SW 1271 (cell line): Measurements from ENCODE around the gene EZH1.

ENCODE experiments used
- DNase-seq, 2 experiments: peaks; one replicate each; lab custom pipeline; 2025; lab: John Stamatoyannopoulos, UW

Gene EZH1

DNA sequence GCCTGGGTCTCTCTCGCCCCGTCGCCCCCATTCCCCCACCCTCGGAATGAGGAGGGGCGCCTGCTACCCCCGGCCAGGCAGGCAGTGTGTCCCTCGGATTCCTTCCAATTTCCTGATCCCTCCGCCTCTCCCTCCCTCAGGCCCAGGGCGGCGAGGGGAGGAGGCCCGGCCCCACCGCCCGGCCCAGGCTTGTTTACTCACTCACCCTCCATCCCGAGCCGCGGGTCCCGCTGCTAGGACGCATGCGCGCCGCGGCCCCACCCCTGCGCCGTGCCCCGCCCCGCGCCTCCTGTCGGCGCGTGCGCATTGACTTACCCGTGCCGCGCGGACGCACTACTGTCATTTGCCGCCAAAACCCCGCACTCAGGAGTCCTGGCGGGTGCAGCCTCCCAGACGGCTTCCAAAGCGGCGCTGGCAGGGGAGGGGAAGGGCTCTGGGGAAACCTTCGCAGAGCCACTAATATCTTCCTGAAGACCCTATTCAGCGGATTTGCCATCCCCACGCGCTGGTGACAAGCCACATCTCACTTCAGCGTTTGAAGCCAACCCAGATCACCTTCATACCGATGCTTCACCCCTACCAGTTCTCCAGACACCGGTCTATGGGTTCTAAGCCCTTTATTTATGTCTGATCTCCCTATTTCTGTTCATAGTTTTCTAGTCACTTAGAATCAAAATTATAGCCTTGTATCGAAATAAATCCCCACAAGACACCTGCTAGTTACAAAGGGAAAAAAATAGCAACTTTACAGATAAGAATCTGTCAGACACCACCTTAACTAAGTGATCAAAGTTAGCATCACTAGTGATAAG lies at the start of gene EZH1:
Gene EZH1, minus strand, starts transcription at position 235 of the 812 bp plus-strand sequence. CDS start 16,099 bp downstream, outside the sequence.
- peak; percentile 57 to 83 for DNase-seq

DNA sequence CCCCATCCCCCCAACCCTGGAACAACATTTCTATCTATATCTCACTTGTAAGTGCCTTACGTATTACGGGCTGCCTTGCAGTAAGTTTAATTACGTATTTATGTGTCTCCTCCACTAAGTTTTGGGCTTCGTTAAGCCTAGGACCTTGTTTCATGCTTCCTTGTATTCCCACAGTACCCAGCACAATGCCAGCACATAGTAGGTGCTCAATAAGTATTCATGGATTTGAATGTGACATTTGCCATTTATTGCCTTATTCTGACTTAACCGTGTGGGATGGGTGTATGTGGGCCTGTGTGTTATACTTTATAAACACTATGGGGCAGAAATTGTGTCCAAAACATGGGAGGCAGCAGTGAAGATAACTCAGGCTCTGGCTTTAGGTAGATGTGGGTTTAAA lies 47.7 kb upstream of the EZH1 start:
- DNase-seq, result no peak

DNA sequence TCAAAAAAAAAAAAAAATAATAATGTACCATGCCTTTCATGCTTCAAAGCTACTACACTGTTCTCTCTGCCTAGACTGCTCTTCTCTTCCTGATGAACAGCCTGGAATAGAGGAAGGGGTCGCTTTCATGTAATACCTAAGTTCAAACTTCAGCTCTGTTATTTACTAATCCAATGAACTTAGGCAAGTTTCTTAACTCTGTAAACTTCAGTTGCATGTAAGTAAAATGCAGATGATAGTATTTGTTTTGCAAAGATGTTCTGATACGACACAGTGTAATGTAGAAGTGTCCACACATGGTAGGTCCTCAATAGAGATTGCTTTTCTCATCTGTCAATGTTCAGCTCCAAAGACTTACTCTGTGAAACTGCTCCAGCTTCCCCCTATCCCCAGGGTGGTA lies 47.1 kb upstream of the EZH1 start:
- no peak for DNase-seq

DNA sequence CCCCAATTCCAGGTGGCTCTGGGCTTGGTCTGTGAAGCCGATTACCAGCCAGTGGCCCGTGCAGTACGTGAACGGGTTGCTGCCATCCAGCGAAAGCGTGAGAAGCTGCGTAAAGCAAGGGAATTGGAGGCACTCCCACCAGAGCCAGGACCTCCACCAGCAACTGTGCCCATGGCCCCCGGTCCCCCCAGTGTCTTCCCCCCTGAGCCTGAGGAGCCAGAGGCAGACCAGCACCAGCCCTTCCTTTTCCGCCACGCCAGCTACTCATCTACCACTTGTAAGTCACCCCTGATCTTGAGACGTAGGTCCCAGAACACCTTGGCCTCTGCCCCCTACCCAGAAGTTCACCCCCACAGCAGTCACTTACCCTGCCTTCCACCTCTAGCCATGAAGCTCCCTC lies 42.4 kb upstream of the EZH1 start:
- DNase-seq, result no peak

DNA sequence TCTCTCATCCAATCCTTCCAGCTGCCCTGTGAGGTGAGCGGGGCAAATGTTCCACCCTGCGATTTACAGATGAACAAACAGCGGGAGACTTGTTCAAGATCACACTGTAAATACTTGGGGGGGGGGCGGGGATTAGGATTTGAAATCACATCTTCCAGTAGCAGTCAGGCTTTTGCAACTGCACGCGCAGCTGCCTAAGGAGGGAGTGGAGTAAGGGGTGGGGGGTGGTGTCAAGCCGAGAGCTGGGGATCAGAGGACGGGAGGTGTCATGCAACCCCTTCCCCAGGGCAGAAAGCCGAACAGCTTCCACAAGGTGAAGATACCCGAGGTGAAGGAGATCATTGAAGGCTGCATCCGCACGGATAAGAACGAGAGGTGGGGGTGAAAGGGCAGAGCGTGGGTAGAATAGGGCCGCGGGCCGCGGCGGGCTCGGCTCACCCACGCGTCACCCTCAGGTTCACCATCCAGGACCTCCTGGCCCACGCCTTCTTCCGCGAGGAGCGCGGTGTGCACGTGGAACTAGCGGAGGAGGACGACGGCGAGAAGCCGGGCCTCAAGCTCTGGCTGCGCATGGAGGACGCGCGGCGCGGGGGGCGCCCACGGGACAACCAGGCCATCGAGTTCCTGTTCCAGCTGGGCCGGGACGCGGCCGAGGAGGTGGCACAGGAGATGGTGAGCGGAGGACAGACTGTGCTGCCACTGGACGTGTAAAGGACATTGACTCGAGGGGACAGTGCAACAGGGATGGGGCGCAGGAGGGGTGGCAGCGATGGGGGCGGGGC lies 40.2 kb upstream of the EZH1 start:
- DNase-seq, result no peak

DNA sequence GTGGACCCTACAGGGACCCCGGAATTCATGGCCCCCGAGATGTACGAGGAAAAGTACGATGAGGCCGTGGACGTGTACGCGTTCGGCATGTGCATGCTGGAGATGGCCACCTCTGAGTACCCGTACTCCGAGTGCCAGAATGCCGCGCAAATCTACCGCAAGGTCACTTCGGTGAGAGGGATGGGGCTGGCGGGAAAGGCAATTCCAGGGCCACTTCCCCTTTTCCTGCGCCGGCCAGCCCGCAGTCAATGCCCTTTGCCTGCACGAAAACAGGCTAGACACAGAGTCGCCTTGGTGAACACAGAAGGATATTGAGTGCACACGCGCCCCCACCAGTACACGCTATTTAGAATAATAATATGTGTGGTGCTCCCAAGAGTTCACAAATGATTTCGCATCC lies 39.6 kb upstream of the EZH1 start:
- no peak for DNase-seq

DNA sequence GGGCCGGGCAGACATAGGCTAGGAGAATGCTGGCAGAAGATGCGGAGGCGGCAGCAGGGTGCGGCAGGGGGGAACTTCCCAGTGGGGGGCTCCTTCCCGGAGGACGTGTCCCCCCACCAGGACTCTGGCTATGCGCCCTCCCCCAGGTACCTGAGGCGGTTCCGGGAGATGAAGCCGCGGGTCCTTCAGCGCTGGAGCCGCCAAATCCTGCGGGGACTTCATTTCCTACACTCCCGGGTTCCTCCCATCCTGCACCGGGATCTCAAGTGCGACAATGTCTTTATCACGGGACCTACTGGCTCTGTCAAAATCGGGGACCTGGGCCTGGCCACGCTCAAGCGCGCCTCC lies 38.9 kb upstream of the EZH1 start:
- DNase-seq, result no peak

DNA sequence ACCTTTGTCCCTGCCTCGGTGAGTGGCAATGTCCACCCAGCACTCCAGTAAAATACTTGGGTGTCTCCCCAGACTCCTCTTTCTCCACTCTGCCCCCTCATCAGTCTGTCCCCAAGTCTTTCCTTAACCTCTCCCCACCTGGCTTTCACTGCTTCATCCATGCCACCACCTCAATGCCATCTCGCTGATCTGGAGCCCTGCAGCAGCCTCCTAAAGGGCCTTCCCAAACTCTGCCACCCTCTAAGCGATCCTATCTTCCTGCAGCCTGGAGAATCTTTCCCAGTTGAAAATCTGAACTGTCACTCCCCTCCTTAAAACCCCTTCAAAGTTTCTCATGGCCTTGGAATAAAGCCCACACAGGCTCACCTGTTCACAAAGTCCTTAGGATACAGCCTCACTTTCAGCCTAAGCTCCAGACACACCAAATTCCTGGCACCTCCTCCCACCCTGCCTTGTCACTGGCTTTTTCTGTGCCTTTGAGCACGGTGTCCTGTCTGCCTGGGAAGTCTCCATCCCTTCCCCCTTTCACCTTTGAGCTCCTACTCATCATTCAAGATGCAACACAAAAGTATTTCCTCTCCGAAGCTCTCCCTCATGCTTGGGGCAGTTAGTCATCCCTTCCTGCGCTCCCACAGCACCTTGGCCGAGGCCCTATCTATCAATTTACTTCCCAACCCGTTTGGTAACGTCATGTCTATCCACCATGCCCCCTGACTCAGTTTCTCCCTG lies 38.4 kb upstream of the EZH1 start:
- DNase-seq, result peak; percentile 42 to 58

DNA sequence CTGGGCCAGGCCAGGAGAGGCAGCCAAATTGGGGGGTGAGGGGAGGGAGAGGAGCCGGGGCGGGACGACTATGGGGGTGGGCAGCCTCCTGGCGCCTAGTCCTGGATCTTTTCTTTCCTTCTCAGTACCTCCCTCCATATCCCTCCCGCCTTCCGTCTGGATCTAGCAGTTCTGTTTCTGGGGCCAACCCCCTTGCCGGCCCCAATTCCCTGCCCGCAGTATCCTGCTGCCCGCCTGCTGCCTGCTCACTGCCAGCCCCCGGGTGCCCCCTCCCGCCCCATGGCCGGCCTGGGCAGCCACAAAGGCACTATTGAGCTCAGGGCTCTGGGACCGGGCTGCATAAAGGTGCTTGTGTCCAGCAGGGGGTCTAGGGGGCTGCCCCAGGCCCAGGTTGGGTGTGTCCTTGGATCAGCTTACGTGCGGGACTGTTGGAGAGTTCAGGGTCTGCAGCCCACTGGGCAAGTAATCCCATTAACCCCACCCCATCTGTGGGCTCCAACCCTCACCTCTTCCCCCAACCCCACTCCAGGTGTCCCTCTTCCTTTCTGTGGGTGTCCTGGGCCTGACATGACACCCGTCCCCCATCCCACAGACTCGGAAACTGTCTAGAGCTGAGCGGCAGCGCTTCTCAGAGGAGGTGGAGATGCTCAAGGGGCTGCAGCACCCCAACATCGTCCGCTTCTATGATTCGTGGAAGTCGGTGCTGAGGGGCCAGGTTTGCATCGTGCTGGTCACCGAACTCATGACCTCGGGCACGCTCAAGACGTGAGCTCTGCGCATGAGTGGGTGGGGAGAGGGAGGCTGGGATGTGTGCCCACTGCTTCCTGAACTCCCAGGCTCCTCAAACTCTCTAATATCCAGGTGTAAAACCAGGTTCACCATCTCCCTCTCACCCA lies 37.6 kb upstream of the EZH1 start:
- no peak for DNase-seq

DNA sequence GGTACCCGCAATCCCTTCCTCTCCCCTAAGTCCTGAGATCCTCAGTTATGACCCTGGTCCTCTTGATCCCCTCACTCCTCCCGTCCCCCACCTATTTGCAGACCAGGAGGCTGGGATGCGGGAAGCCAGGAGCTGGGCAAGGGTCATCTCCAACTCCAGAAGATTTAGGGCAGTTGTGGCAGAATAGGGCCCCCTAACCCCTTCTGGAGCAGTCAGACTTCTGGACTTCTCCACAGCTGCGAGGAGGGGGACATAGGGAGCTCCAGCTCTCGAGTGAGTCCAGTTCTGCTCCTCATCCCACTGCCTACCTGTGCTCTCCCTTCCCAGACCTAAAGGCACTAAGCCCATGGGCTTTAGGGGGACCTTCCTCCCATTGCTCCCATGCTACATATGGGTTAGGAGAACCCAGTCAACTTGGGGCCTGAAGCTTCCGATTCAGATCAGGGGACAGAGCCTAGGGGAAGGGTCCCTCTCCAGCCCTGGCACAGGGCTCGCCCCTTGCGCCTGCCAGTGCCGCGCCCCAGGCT lies 36.9 kb upstream of the EZH1 start:
- no peak for DNase-seq

DNA sequence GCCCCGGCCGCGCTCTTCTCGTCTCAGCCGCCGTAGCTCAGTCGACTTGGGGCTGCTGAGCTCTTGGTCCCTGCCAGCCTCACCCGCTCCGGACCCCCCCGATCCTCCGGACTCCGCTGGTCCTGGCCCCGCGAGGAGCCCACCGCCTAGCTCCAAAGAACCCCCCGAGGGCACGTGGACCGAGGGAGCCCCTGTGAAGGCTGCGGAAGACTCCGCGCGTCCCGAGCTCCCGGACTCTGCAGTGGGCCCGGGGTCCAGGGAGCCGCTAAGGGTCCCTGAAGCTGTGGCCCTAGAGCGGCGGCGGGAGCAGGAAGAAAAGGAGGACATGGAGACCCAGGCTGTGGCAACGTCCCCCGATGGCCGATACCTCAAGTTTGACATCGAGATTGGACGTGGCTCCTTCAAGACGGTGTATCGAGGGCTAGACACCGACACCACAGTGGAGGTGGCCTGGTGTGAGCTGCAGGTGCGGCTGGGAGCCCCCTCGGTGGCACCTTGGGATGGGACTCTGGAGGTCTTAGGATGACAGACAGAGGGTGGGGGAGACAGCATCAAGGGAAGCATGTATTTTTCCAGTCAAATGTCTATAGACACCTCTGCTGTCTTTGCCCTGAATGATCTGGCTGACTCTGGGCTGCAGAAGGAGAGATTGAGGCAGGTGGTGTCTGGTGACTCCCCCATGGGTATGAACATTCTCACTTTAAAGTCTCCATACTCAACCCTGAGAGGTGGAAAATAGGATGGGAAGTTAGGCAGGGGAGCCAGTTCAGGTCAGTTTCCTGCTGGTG lies 36.2 kb upstream of the EZH1 start:
- no peak for DNase-seq

DNA sequence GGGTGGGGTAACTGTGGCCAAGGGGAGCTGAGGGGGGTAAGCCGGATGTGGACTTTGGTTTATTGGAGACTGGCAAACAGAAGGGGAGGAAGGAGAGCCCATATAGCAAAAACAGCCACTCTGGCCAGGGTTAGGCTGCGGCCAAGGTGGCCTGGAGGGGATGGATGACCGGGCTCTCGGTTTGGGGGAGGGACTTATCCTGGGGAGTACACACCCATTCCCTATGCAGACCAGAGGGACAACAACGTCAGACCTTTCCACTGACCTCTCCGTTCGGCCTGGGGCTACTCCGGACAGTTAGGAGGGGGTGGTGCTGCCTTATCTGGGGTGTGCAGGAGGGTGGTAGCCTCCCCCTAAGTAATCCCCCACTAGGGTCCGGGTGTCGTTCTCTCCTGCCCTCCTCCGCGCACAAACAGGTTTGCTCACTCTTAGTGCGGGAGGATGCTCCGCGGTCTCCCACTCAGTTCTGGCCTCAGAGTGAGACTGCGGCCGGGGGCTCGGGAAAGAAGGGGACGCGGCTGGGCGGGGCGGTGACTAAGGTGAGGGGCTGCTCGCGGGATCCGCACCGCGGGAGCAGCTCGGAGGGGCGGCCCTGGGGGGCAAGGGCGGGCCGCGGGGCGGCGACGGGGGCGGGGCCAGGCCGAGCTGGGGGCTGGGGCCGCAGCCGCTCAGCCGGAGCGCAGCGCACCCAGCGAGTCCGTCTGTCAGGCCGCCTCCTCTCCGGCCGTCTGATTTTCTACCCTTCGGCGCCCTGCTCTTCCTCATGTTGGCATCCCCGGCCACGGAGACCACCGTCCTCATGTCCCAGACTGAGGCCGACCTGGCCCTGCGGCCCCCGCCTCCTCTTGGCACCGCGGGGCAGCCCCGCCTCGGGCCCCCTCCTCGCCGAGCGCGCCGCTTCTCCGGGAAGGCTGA lies 35.4 kb upstream of the EZH1 start, which contains the start of gene WNK4:
Gene WNK4, plus strand, starts transcription at position 675 of the 915 bp plus-strand sequence. Its CDS starts 89 bp downstream, at position 764.
- DNase-seq, result peak; percentile 47 to 56

DNA sequence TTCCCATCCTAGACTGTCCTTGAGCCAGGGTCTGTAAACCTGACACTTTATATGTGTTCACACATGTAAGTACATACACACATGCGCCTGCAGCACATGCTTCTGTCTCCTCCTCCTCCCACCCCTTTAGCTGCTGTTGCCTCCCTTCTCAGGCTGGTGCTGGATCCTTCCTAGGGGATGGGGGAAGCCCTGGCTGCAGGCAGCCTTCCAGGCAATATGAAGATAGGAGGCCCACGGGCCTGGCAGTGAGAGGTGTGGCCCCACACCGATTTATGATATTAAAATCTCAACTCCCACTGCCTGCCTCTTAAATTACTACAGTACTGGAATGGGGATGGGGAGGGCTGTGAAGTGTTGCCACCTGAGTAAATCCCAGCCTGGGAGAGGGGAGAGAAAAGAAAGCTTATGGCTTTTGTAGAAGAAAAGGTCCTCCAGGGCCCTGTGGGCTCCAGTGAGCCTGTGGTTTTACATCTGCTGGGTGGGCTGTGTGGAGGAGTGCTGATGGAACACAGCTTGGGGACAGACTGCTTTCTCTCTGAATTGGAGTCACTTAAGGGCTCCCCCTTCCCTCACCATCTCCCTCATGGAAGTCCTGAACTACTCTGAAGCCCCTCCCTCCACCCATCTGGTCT lies 34.6 kb upstream of the EZH1 start:
- no peak for DNase-seq

DNA sequence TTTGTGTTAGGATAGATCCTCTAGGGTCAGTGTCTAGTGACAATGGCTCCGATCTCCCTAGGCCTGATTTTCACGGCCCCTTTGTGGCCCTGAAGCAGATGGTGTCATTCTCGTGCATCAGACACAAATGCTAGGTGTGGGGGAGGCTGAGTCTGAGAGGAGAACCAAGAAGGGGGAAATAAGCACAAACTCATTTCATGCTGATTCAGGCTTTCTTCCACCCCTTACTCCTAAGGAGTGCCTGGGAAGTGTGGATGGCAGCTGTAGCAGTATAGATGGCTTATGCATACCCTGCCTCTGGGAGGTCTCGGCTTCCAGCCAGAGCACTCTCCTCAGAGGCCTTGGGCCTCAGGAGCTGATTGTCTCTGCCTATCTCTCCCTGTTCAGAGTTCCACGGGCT lies 33.7 kb upstream of the EZH1 start:
- no peak for DNase-seq

DNA sequence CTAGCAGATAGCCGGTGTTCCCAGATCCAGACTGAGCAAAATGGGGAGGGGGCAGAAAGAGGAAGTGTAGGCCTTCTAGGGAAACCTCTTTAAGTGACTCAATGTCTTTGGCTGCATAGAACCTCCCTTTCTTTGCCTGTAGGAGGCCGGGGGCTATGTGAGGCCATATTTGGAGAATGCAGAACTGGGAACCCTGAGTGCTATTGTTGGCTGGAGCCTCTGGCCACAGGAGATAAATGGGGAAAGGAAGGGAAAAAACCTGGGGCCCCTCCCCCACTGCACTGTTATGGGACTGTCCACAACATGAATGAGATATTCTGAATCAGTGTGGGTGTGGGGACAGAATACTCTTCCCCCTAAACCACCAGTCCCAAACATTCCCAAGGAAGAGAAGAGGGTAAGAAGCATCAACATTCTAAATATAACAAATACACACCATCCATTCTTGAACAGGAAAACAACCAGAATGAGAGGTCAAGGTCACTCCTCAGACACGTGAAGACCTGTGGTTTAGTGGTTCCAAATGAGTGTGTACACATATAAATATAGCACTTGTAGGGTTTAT lies 30.8 kb upstream of the EZH1 start:
- no peak for DNase-seq

DNA sequence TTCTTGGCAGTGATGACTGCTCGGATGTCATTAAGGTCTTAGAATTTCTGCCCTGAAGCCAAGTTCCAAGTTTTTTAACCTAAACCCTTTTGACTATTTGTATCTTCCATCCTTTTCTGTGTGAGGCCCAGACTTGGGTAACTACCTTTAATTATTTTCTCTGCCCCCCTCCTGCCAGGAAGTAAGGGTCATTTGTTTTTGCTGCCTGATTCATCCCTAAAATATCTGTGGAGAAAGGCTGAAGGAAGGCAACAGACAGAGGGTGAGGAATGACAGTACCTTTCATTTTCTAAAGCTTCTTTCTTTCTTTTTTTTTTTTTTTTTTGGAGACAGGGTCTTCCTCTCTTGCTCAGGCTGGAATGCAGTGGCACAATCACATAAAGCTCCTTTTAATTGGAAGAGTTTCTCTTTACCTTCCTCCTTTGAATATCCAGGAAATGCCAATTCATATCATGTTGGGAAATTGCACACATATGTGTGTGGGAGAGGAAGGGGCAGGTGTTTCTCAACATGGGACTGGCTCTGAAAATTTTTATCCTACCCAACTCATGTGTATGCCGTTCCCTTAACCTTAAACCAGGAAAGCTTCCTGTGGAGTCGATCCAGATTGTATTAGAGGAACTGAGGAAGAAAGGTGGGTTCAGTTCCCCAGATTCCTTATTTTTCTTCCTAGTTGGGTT lies 29.4 kb upstream of the EZH1 start:
- peak in 1 of 2 experiments; percentile 32 for DNase-seq

DNA sequence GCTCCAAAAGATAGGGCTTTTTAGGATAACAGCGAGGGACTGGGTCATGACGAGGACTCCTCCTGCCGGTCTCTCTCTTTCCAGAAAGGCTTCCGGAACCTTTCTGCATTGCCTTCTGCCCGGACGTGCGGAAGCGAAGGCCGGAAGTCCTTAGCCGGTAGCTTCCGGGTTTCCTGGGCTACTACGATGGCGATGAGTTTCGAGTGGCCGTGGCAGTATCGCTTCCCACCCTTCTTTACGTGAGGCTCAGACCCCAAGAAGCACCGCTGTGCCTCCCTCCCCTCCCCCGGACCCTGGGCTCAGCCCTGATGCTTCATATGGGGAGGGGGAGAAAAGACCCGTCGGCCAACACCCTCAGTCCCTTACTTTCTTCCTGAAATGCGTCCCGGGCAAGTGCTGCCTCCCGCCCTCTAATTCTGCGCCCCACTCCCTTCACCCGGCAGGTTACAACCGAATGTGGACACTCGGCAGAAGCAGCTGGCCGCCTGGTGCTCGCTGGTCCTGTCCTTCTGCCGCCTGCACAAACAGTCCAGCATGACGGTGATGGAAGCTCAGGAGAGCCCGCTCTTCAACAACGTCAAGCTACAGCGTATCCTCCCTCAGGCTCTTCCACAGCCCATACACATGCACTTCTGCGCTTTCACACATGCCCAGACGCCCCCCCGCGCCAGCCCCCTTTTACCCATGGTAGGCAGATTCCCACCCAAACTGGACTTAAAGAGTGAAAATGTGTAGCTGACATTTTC lies 28.6 kb upstream of the EZH1 start, which contains the start of gene VPS25:
Gene VPS25, plus strand, starts transcription at position 160 of the 746 bp plus-strand sequence. Its CDS starts 27 bp downstream, at position 187.
- peak; percentile 38 to 77 for DNase-seq
